Measurements from ENCODE around the gene PDE11A.

The PDE11A gene

DNA sequence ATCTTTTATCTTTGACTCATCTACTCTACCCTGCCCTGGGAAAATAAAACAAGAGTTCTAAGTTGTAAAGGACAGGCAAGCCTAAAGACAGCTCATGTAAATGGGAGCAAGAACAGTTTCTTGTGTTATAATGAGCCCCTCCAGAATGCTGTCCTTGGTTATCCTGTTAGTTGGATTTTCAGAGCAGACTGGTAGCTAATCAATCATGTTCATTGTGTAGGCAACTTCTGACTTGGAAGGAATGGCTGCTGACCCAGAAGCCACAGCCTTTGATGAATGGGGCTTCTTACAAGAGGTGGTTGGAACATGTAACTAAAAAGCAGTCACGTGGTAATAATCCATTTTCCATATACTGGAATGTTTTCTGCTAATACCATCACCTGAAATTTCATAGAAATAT, 425.8 kb downstream of the PDE11A start:
- peaks cover 37% of the 10 kb centered on the region for H3K4me1 ChIP-seq
- no peaks in the 10 kb centered on the region for H3K36me3 ChIP-seq (replicated peaks)
- no peaks in the 10 kb centered on the region for H3K27me3 ChIP-seq (ENCODE audit: low read depth)
- DNase-seq (ENCODE audit: low spot score in 2 of 2) = no peak
- H3K9me3 ChIP-seq = peaks cover 12% of the 10 kb centered on the region; the same call in 1 of the 2 replicates
- in situ Hi-C loops (cut with MboI; ENCODE audit: low sequenced_read_pairs) = no loop called here
- H3K4me3 ChIP-seq = no peak overlapping the region

DNA sequence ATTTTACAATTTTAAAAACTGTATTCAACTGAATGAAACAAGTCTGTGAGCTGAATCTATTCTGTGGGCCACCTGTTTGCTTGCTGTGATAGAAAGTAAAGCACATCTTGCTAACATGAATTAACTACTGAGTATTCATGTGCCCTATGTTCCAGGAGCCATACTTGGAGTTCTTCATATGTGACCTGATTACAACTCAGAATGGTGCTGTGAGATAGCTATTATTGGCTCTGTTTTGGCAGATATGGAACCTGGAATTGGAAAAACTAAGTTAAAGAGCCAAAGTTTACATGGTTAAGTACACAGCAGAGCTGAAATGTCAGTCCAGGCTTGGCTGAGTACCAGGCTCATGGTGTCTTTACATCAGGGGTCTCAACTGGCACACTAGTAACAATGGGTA, 426.3 kb downstream of the PDE11A start:
- in situ Hi-C loops (cut with MboI; ENCODE audit: low sequenced_read_pairs) = no loop called here
- no peak for DNase-seq (ENCODE audit: low spot score in 2 of 2)
- no peaks in the 10 kb centered on the region for H3K36me3 ChIP-seq (replicated peaks)
- peaks cover 12% of the 10 kb centered on the region; the same call in 1 of the 2 replicates for H3K9me3 ChIP-seq
- H3K27me3 ChIP-seq (ENCODE audit: low read depth) = no peaks in the 10 kb centered on the region
- H3K4me3 ChIP-seq = no peak overlapping the region
- H3K4me1 ChIP-seq = peaks cover 33% of the 10 kb centered on the region

DNA sequence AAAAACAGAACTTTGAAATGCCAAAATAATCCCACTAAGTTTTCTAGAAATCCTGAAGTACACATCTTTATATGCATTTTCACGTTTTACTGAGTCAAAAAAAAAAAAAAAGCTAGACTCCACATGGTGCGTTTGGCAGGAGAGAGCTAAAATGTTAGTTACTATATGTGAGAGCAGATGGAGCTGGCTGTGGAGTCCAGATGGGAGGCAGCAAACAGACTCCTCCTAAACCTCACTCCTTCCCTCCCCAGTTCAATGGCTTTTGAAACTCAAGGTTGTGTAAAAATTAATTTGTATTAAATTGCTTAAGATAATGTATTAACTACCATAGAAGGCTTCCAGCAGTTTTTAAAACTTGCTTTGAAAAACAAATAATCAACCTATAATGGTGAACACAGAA, 431.2 kb downstream of the PDE11A start:
- H3K9me3 ChIP-seq = peaks cover 12% of the 10 kb centered on the region; the same call in 1 of the 2 replicates
- H3K4me1 ChIP-seq = peaks cover 13% of the 10 kb centered on the region
- no peaks in the 10 kb centered on the region for H3K27me3 ChIP-seq (ENCODE audit: low read depth)
- H3K36me3 ChIP-seq (replicated peaks) = no peaks in the 10 kb centered on the region
- no peak overlapping the region for H3K4me3 ChIP-seq
- DNase-seq (ENCODE audit: low spot score in 2 of 2) = no peak
- in situ Hi-C loops (cut with MboI; ENCODE audit: low sequenced_read_pairs) = no loop called here

DNA sequence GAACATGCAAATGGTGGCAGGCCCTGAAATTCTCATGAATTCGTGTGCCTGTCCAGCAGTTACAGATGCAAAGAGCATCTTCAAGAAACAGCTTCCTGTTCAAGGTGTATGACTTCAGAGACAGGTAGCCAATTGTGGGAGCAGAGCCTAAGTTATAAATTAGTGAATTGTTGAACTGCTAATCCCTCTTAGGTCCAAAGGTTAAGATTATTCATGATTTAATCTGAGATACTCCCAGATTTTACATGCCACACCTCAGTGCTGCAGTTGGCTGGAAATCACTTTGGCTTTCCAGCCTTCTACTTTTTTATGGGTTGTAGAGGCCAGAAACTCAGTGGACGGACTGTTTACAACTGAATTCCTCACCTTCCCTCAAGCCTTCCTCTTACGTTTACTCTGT, 432.2 kb downstream of the PDE11A start:
- Histone ChIP-seq H3K4me1 (peaks cover 5% of the 10 kb centered on the region), H3K36me3 (replicated peaks) (no peaks in the 10 kb centered on the region), H3K4me3 (no peak overlapping the region), H3K9me3 (peaks cover 12% of the 10 kb centered on the region; the same call in 1 of the 2 replicates), H3K27me3 (ENCODE audit: low read depth) (no peaks in the 10 kb centered on the region)
- no peak for DNase-seq (ENCODE audit: low spot score in 2 of 2)
- in situ Hi-C loops (cut with MboI; ENCODE audit: low sequenced_read_pairs) = no loop called here

DNA sequence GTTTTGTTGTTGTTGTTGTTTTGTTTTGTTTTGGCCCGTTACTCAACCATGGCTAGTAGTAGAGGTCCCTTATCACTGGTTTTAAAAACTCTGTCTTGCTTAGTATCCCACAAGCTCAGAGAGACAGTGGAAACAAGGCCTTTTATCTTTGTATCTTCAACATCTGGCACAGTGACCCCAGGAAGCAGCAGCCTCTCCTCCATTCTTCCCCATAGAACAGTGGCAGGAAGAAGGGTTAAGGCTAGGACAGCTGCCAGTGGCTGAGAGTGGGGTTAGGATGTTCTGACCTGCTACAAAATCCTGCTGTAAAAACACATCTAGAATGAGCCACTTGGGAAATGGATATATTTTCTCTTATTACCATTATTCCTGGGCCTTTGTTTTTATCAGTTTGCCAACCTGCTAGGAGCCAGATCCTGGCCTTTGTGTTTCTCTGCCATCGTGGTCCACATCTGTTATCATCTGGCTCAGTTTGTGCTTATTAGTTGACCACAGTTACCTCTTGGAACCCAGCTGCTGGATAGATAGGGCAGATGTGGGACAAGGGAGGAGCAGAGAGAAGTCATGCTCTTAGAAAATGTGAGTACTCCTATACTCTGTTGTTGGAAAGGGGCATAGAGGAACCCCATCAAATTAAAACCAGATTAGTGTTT, 433.2 kb downstream of the PDE11A start:
- H3K36me3 ChIP-seq (replicated peaks) = no peaks in the 10 kb centered on the region
- H3K9me3 ChIP-seq = peaks cover 11% of the 10 kb centered on the region; the same call in 1 of the 2 replicates
- no peaks in the 10 kb centered on the region for H3K27me3 ChIP-seq (ENCODE audit: low read depth)
- H3K4me3 ChIP-seq = no peak overlapping the region
- no peak for DNase-seq (ENCODE audit: low spot score in 2 of 2)
- H3K4me1 ChIP-seq = peaks cover 13% of the 10 kb centered on the region
- in situ Hi-C loops (cut with MboI; ENCODE audit: low sequenced_read_pairs) = no loop called here

DNA sequence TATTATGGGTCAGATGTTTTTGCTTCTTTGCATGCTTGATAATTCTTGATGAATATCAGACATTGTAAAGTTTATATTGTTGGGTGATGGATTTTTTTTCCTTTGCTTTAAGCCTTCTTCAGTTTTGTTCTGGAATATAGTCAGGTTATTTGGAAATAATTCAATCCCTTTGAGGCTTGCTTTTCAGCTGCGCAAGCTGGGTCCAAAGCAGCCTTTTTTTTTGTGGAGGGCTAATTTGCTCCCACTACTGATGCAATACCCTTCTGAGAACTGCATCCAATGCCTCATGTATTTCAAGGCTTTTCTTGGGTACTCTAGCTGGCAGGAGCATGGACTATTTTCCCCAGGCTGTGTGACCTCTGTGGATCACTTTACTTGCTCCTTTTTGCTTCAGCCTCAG, 434.1 kb downstream of the PDE11A start:
- H3K36me3 ChIP-seq (replicated peaks) = no peaks in the 10 kb centered on the region
- no peak for DNase-seq (ENCODE audit: low spot score in 2 of 2)
- peaks cover 4% of the 10 kb centered on the region; the same call in 1 of the 2 replicates for H3K9me3 ChIP-seq
- H3K4me1 ChIP-seq = peaks cover 17% of the 10 kb centered on the region
- H3K4me3 ChIP-seq = no peak overlapping the region
- no peaks in the 10 kb centered on the region for H3K27me3 ChIP-seq (ENCODE audit: low read depth)
- in situ Hi-C loops (cut with MboI; ENCODE audit: low sequenced_read_pairs) = no loop called here

DNA sequence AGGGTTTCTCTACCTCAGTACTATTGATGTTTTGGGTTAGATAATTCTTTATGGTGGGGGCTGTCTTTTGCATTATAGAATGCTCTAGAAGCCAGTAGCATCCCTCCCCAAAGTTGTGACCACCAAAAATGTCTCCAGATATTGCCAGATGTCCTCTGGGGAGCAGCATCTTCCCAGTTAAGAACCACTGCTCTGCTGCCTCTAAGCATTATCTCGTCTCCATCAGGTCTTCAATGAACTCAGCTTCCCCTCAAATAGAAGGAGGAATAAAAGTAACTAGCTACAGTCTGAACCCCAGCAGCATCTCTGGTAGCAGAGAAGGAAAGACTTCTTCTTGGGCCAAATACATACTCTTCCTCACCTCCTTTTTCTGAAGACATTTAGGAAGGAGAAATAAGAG, 435.9 kb downstream of the PDE11A start:
- Histone ChIP-seq H3K9me3 (no peaks in the 10 kb centered on the region), H3K27me3 (ENCODE audit: low read depth) (no peaks in the 10 kb centered on the region), H3K4me3 (no peak overlapping the region), H3K36me3 (replicated peaks) (no peaks in the 10 kb centered on the region), H3K4me1 (peaks cover 16% of the 10 kb centered on the region)
- no peak for DNase-seq (ENCODE audit: low spot score in 2 of 2)
- in situ Hi-C loops (cut with MboI; ENCODE audit: low sequenced_read_pairs) = no loop called here

DNA sequence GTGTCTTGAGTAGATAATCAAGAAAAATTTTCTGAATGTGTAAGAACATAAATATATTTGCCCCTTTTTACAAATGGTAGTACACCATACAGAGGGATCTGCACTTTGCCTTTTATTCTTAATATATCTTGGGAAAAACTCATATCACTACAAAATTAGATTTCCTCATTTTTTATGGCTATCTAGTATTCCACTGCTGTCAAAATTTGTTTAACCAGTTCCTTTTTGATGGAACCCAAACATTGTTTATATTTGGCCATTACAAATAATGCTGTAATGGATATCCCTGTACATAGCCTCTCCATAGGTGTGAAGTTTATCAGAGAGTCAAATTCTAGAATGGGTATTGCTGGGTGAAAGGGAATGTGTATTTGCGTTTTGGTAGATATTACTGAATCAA, 436.9 kb downstream of the PDE11A start:
- Histone ChIP-seq H3K36me3 (replicated peaks) (no peaks in the 10 kb centered on the region), H3K9me3 (no peaks in the 10 kb centered on the region), H3K27me3 (ENCODE audit: low read depth) (no peaks in the 10 kb centered on the region), H3K4me1 (peaks cover 16% of the 10 kb centered on the region), H3K4me3 (no peak overlapping the region)
- no peak for DNase-seq (ENCODE audit: low spot score in 2 of 2)
- in situ Hi-C loops (cut with MboI; ENCODE audit: low sequenced_read_pairs) = no loop called here

DNA sequence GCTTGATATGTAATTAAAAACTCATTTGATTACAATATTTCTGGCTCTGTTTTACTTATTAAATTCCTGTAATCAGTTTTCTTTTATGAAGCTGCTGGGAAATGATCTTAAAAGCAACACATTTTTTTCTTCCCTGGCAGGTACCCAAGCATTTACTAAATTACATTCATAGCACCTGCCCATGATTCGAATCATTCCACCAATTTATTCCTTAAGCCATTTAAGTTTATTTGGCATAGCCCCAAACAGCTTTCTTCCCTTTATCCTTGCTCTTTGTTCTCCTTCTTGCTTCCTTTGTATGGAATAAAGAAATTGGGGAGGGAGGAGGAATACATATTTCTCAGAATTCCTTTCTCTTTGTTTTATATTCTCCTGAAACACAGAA, 438.7 kb downstream of the PDE11A start:
- Histone ChIP-seq H3K4me1 (peaks cover 16% of the 10 kb centered on the region), H3K9me3 (no peaks in the 10 kb centered on the region), H3K27me3 (ENCODE audit: low read depth) (no peaks in the 10 kb centered on the region), H3K36me3 (replicated peaks) (no peaks in the 10 kb centered on the region), H3K4me3 (peak overlapping the region; percentile 32)
- in situ Hi-C loops (cut with MboI; ENCODE audit: low sequenced_read_pairs) = no loop called here
- DNase-seq (ENCODE audit: low spot score in 2 of 2) = peak in 1 of 2 experiments; percentile 65

DNA sequence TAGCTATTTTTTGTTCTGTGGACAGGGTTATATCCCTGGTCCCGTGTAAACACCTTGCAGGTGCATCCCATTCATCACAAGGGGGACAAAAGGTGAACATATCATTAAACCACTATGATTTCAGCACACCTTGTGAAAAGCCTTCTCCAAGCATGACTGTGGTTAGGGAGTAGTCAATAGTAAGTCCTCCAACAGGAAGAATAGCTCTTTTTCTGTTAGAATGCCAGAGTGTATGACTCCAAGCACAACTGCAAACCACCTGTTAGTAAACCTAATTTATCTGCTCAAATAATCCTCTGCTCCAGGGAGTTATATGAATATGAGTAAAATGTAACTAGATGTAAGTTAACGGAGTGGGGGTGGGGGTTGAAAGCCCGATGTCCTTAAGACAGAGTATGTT, 439.5 kb downstream of the PDE11A start:
- Histone ChIP-seq H3K4me3 (no peak overlapping the region), H3K36me3 (replicated peaks) (no peaks in the 10 kb centered on the region), H3K9me3 (no peaks in the 10 kb centered on the region), H3K27me3 (ENCODE audit: low read depth) (no peaks in the 10 kb centered on the region), H3K4me1 (peaks cover 16% of the 10 kb centered on the region)
- DNase-seq (ENCODE audit: low spot score in 2 of 2) = no peak
- in situ Hi-C loops (cut with MboI; ENCODE audit: low sequenced_read_pairs) = no loop called here

DNA sequence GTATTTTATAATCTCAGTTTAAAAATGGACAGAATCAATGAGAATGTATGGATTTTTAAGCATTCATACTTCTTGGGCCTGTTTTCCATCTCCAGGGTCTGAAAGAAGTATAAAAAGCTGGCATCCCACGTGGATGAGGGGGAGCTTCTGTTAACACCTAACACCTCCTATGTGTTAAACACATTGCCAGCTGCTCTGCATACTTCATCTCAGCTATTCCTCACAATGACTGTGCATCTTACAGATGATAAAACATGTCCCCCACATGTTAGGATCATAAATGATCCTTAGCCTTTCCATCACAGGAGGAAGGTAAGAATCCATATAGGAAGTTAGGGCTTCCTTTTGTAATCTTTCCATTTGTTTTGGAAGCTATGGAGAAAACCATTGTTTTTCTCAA, 440.9 kb downstream of the PDE11A start:
- no peak overlapping the region for H3K4me3 ChIP-seq
- no peaks in the 10 kb centered on the region for H3K9me3 ChIP-seq
- in situ Hi-C loops (cut with MboI; ENCODE audit: low sequenced_read_pairs) = no loop called here
- no peaks in the 10 kb centered on the region for H3K36me3 ChIP-seq (replicated peaks)
- H3K27me3 ChIP-seq (ENCODE audit: low read depth) = no peaks in the 10 kb centered on the region
- H3K4me1 ChIP-seq = peaks cover 16% of the 10 kb centered on the region
- DNase-seq (ENCODE audit: low spot score in 2 of 2) = no peak

DNA sequence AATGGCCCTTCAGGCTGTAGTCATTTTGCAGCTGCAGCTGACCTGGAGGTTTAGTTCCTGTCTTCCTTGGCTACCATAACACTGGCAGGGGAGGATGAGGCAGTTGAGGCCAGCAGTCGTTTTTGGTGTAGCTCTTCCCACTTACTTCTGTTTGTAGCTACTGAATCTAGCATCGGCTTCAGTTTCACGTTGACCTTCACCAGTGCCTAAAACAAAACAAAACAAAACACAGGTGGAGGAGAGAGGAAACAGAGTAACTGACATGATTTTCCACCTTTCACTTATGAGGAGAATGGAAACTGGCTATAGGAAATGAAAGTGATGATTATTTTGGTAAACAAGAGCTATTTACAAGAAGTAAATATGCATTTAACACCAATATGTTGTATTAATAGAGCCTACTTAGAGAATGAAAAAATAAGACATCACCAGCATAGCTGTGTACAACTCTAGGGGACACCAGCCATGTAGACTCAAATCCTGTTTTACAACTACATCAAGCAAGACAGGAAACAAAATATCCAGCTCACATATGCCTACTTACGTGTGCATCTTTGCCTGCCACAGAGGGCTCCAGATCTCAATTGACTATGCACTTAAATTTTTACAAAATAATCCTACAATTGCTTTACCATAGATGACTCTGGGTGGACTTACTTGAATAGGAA, 443.1 kb downstream of the PDE11A start:
- H3K9me3 ChIP-seq = no peaks in the 10 kb centered on the region
- H3K36me3 ChIP-seq (replicated peaks) = no peaks in the 10 kb centered on the region
- no peaks in the 10 kb centered on the region for H3K27me3 ChIP-seq (ENCODE audit: low read depth)
- no peak for DNase-seq (ENCODE audit: low spot score in 2 of 2)
- H3K4me3 ChIP-seq = no peak overlapping the region
- peaks cover 13% of the 10 kb centered on the region for H3K4me1 ChIP-seq
- in situ Hi-C loops (cut with MboI; ENCODE audit: low sequenced_read_pairs) = no loop called here

DNA sequence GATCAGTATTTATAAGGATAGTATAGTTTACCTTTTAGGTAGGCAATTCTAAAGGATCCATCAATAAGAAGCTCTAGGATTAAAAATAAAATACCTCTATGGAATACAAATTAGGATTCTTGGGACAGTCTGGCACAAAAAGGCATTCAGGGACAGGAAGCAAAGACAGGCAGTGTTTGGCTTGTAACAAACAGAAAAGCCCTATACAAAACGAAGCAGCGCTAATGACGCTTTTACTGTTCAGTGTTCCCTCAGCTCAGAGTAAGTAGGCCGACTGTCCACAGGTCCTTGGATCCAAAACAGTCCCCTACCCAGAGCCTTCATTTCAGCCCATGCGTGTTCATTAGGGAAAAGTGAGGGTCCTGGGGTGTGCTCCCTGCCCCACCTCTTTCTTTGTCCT, 443.7 kb downstream of the PDE11A start:
- Histone ChIP-seq H3K27me3 (ENCODE audit: low read depth) (no peaks in the 10 kb centered on the region), H3K9me3 (no peaks in the 10 kb centered on the region), H3K36me3 (replicated peaks) (no peaks in the 10 kb centered on the region), H3K4me3 (no peak overlapping the region), H3K4me1 (peaks cover 9% of the 10 kb centered on the region)
- in situ Hi-C loops (cut with MboI; ENCODE audit: low sequenced_read_pairs) = no loop called here
- DNase-seq (ENCODE audit: low spot score in 2 of 2) = no peak

DNA sequence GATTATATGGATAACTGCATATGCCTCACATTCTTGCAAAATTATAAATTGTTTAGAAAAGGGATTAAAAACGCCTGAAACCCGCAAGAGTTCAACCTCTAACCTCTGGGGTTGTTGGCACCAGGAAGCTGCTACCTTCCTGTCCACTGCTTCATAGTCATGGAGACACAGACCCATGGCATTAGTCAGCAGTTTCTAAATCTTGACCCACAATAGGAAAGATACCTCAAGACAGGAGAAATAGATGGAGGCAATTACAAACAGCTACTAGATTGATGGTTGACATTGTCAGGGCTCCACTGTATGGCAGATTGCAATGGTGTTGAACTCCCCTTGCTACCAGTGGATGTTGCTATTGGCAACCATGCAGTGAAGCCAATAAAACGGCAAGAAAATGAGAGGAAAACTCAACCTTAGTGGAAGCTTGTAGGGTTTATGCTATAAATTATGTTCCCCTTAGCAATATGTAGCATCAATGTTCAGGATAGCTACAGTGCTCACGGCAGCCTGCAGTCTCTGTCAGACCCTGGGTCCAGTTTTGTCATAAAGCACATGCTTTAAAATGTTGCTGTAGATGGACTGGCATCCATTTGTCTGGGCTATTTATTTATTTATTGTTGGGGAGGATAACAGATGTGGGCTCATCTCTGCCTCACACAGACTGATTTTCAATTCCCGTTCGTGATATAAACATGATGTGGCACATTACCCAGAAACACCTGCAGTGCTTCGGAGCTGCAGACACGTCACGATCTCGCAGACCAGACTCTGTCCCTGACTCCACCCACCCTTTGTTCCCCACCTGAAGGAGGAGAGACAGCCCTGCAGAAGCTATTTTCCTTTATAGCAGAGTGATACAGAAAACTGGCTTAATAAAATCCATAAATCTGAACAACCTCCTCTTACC, 446.6 kb downstream of the PDE11A start:
- Histone ChIP-seq H3K36me3 (replicated peaks) (no peaks in the 10 kb centered on the region), H3K4me3 (no peak overlapping the region), H3K27me3 (ENCODE audit: low read depth) (no peaks in the 10 kb centered on the region), H3K9me3 (no peaks in the 10 kb centered on the region), H3K4me1 (peaks cover 24% of the 10 kb centered on the region)
- DNase-seq (ENCODE audit: low spot score in 2 of 2) = no peak
- in situ Hi-C loops (cut with MboI; ENCODE audit: low sequenced_read_pairs) = no loop called here

All from HAP-1 (cell line).